Transverse colon (tissue), 4 donors: ENCODE results near the gene TIMM29. TPM values are rescaled to one million over a fixed set of nuclear protein-coding genes. Genes with fewer than 3 reads are reported as not detected.

ENCODE experiments used
- DNase-seq: peaks from one replicate; pipeline ENCODE4 v3.0.0-alpha.2; 2019
- H3K27ac ChIP-seq, 4 donors: fragments of 200-600 bp; sonication (generic); 2 replicates each; pipeline ENCODE4 v1.5.1; 2016 to 2018; ENCODE audit warnings: inconsistent platforms in 4 of 4
- H3K27me3 ChIP-seq: fragments of 200-600 bp; sonication (generic); 2 replicates; pipeline ENCODE4 v1.5.1; 2017; ENCODE audit warnings: inconsistent platforms
- H3K36me3 ChIP-seq, 4 donors: fragments of 200-600 bp; sonication (generic); 2 replicates each; pipeline ENCODE4 v1.5.1; 2017 to 2019; ENCODE audit warnings: inconsistent platforms in 4 of 4
- H3K4me1 ChIP-seq, 4 donors: fragments of 200-600 bp; sonication (generic); 2 replicates each; pipeline ENCODE4 v1.5.1; 2017 to 2020; ENCODE audit warnings: inconsistent platforms in 4 of 4
- H3K4me3 ChIP-seq, 4 donors: fragments of 200-600 bp; sonication (generic); 1 replicate in 1 of 4; 2 replicates in 3 of 4; pipeline versions ENCODE4 v1.5.1 to v1.6.1; 2017 to 2019; ENCODE audit warnings: inconsistent platforms in 4 of 4
- H3K9me3 ChIP-seq, 2 donors: fragments of 200-600 bp; sonication (generic); 2 replicates each; pipeline ENCODE4 v1.5.1; 2017 to 2019; ENCODE audit warnings: inconsistent platforms in 2 of 2
- EP300 ChIP-seq: sonication (generic); formaldehyde crosslinking; IDR thresholded peaks from one replicate; pipeline ENCODE4 v1.6.1; 2017; ENCODE audit warnings: antibody characterized with exemption, low read depth
- POLR2A ChIP-seq: fragments of 450-650 bp; IDR thresholded peaks from one replicate; pipeline ENCODE4 v1.6.1; 2016; ENCODE audit warnings: antibody characterized with exemption, mild to moderate bottlenecking, moderate library complexity
- POLR2AphosphoS5 ChIP-seq, 3 donors: sonication (generic); formaldehyde crosslinking; IDR thresholded peaks; one replicate each; pipeline ENCODE4 v1.6.1; 2016; ENCODE audit warnings: antibody characterized with exemption in 3 of 3
- WGBS, 2 donors: methylation state at CpG; one replicate each; pipeline ENCODE4 v1.1.5; 2018; ENCODE audit warnings: low coverage in 1 of 2; 5-methylcytosine and 5-hydroxymethylcytosine counted together
- in situ Hi-C, 4 donors: fragments of 200-750 bp; cut with MboI; loops; one replicate each; pipeline versions ENCODE4 v1.15.0 to v1.15.1; 2017; ENCODE audit warnings: low sequenced_read_pairs in 3 of 4, low pct_ligation_motif_present in 1 of 4, low pct_unique_long_range_greater_than_20kb in 1 of 4
- intact Hi-C: fragments of 100-400 bp; cut with DNase I; formaldehyde crosslinking; loops from one replicate; pipeline ENCODE4 v1.15.1; 2023; ENCODE audit warnings: low total_unique reads
- total RNA-seq, 4 donors: library from RNA; depleted of rRNA; stranded (reverse); fragments of >200 nt; gene quantifications; one replicate each; pipeline ENCODE4 v1.1.0, GENCODE V29; 2016
- TF ChIP-seq, protein P1 (sequence below), 5 experiments: fragments of 200-600 bp in 3 of 5; fragments of 450-650 bp in 2 of 5; sonication (generic) in 3 of 5; IDR thresholded peaks; 1 replicate in 2 of 5; 2 replicates in 3 of 5; pipeline ENCODE4 v1.5.1; 2016 to 2017; ENCODE audit warnings: antibody characterized with exemption in 5 of 5, inconsistent platforms in 3 of 5, mild to moderate bottlenecking in 2 of 5, moderate library complexity in 1 of 5

The TIMM29 gene
- total RNA-seq, 4 donors from 2014 or later, result 40.0 to 45.3 (median 43.2) TPM

DNA sequence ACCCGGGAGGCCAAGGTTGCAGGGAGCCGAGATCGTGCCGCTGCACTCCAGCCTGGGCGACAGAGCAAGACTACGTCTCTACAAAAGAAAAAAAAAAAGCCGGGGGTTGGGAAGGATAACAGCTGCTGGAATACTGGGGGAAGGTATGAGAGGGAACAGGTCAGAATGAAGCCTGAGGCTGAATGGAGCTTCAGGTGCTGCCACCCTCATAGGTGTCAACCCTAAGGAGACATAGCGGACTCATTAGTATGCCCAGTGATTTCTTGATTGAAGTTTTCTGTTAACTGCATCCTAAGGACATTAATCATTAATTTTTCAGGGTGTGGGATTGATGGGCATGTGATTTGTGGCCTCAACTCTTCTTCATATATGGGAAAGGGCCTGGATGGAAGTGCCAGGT is 38.2 kb downstream of the TIMM29 start:
- in situ Hi-C loops (no loop called here), intact Hi-C loops (no loop called here)

DNA sequence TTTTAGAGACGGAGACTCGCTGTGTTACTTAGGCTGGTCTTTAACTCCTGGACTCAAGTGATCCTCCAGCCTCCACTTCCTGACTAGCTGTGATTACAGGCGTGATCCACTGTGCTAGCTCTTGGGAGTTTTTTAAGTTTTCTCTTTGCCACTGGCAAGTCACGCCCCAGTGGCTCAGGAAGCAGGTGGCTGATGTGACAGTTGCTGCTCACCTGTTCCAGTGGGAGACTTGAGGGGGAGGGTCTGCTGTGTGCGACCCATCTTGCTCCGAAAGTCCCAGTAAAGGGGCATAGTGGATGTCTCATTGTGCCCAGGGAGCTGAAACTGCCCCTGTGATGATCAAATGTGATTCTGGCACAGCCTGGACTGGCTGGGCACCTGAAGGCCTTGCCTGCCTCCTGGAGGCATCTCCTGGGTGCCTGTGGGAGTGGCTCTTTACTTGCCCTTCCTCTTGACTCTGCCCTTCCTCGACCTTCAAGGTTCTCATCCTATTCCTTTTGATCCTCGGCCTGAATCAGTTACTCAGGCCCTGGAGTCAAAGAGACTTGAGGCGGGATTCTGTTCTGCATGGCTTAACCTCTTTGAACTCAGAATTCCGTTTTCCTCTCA is 40.0 kb downstream of the TIMM29 start:
- peaks cover 0 to 19% (median 16%) of the 10 kb centered on the region in 4 donors for H3K4me1 ChIP-seq
- TF ChIP-seq POLR2A, result no peak
- TF ChIP-seq, protein P1, sequence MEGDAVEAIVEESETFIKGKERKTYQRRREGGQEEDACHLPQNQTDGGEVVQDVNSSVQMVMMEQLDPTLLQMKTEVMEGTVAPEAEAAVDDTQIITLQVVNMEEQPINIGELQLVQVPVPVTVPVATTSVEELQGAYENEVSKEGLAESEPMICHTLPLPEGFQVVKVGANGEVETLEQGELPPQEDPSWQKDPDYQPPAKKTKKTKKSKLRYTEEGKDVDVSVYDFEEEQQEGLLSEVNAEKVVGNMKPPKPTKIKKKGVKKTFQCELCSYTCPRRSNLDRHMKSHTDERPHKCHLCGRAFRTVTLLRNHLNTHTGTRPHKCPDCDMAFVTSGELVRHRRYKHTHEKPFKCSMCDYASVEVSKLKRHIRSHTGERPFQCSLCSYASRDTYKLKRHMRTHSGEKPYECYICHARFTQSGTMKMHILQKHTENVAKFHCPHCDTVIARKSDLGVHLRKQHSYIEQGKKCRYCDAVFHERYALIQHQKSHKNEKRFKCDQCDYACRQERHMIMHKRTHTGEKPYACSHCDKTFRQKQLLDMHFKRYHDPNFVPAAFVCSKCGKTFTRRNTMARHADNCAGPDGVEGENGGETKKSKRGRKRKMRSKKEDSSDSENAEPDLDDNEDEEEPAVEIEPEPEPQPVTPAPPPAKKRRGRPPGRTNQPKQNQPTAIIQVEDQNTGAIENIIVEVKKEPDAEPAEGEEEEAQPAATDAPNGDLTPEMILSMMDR (IDR thresholded peaks at IDR 0.05), result peak in 2 of 5 experiments; percentile 20 to 46
- peak overlapping the region; percentile 7 to 71 (median 59) for H3K27ac ChIP-seq
- no peak overlapping the region for H3K4me3 ChIP-seq
- in situ Hi-C loops, result no loop called here
- intact Hi-C loops, result no loop called here
- H3K9me3 ChIP-seq, result no peaks in the 10 kb centered on the region
- no peaks in the 10 kb centered on the region for H3K27me3 ChIP-seq
- WGBS, 2 donors, result 42 to 44% methylated on average over 5 to 10 of the region's 10 CpGs
- DNase-seq, result peak; percentile 39
- no peaks in the 10 kb centered on the region for H3K36me3 ChIP-seq

More for the DNA sequence above, 38.2 kb downstream of the TIMM29 start:
- no peaks in the 10 kb centered on the region for H3K9me3 ChIP-seq
- H3K4me3 ChIP-seq, result no peak overlapping the region
- no peak overlapping the region for H3K27ac ChIP-seq
- H3K27me3 ChIP-seq, result no peaks in the 10 kb centered on the region
- no peaks in the 10 kb centered on the region for H3K36me3 ChIP-seq
- DNase-seq, result no peak
- no peak for TF ChIP-seq EP300
- no peak for TF ChIP-seq POLR2A
- TF ChIP-seq POLR2AphosphoS5 (IDR thresholded peaks at IDR 0.05), result no peak
- TF ChIP-seq, protein P1 (IDR thresholded peaks at IDR 0.05), result no peak
- peaks cover 5 to 36% (median 27%) of the 10 kb centered on the region in 4 donors for H3K4me1 ChIP-seq
- 87 to 100% methylated on average over 1 to 8 of the region's 8 CpGs for WGBS, 2 donors

DNA sequence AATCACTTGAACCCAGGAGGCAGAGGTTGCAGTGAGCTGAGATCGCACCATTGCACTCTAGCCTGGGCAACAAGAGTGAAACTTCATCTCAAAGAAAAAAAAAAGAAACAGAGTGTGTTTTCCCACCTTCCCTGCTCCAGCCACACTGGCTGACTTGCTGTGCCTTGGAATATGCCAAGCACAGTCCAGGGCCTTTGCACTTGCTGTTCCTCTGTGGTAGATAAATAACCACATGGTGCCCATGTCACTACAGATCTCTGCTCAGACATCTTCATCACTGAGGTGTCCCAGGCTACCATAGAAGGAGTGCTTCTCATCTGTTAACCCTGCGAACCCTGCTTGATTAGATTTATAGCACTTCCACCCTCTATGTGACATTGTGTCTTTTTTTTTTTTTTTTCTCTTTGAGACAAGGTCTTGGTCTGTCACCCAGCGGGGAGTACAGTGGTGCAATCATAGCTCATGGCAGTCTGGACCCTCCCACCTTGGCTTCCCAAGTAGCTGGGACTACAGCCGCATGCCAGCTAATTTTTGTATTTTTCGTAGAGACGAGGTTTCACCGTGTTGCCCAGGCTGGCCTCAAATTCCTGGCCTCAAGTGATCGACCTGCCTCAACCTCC is 42.6 kb downstream of the TIMM29 start:
- in situ Hi-C loops, result no loop called here
- TF ChIP-seq, protein P1 (IDR thresholded peaks at IDR 0.05), result no peak
- TF ChIP-seq POLR2A (no peak), POLR2AphosphoS5 (IDR thresholded peaks at IDR 0.05) (no peak), EP300 (no peak)
- H3K27ac ChIP-seq, result no peak overlapping the region

DNA sequence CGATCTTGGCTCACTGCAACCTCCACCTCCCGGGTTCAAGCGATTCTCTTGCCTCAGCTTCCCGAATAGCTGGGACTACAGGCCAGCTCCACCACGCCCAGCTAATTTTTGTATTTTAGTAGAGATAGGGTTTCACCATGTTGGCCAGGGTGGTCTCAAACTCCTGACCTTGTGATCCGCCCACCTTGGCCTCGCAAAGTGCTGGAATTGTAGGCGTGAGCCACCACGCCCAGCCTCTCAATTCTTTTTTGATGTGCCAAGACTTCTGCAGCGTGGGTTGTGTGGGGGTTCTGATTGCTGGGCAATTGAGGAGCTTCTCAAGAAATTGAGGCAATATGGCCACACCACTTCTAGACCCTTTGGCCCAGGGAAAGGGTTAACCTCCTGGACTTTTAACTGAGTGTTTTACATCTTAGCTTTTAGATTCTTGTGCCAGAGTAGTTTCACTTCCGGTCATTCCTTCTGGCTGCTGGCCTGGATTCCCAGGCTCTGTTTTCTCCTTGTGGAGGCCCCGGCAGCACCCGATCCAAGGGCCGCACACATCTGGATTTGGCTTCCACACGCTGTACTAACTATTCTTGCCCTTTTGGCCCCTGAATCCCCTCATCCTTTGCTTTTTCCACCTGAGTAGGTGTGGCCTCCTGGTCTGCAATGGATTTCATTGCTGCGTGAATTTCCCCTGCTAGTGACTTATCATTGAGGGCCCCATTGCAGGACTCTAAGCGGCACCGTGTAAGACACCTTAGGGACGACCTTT is 46.9 kb downstream of the TIMM29 start:
- WGBS, 2 donors, result 51 to 74% methylated on average over 7 to 19 of the region's 19 CpGs
- DNase-seq, result no peak
- H3K4me1 ChIP-seq, result peaks cover 12 to 25% (median 18%) of the 10 kb centered on the region in 4 donors

More for the DNA sequence above, 42.6 kb downstream of the TIMM29 start:
- H3K4me3 ChIP-seq, result no peak overlapping the region
- DNase-seq, result no peak
- H3K36me3 ChIP-seq, result no peaks in the 10 kb centered on the region
- H3K27me3 ChIP-seq, result no peaks in the 10 kb centered on the region
- no peaks in the 10 kb centered on the region for H3K9me3 ChIP-seq
- peaks cover 4 to 32% (median 26%) of the 10 kb centered on the region in 4 donors for H3K4me1 ChIP-seq
- intact Hi-C loops, result no loop called here
- WGBS, 2 donors, result 72 to 94% methylated on average over 2 to 8 of the region's 8 CpGs

More for the DNA sequence above, 46.9 kb downstream of the TIMM29 start:
- intact Hi-C loops, result no loop called here
- H3K27ac ChIP-seq, result peak overlapping the region; percentile 42 to 74 (median 65)
- no peaks in the 10 kb centered on the region for H3K27me3 ChIP-seq
- no peak for TF ChIP-seq POLR2A
- no peak for TF ChIP-seq EP300
- TF ChIP-seq, protein P1 (IDR thresholded peaks at IDR 0.05), result no peak
- no peak for TF ChIP-seq POLR2AphosphoS5 (IDR thresholded peaks at IDR 0.05)
- H3K36me3 ChIP-seq, result no peaks in the 10 kb centered on the region
- in situ Hi-C loops, result no loop called here
- peak overlapping the region in 1 of 4 donors; percentile 2 for H3K4me3 ChIP-seq
- no peaks in the 10 kb centered on the region for H3K9me3 ChIP-seq
